Nephron (organoid): Measurements from ENCODE around the gene ALG2.

Experiments used
- H3K27ac Mint-ChIP-seq, 3 experiments: 2 replicates each; pipeline ENCODE4 v1.8.0; 2020; ENCODE audit warnings: mixed read lengths in 3 of 3, mild to moderate bottlenecking in 2 of 3, moderate library complexity in 1 of 3
- H3K27me3 Mint-ChIP-seq: 2 replicates; pipeline ENCODE4 v1.8.0; 2021; ENCODE audit warnings: low read depth, mild to moderate bottlenecking, moderate library complexity, mixed read lengths
- H3K36me3 Mint-ChIP-seq: 2 replicates; pipeline ENCODE4 v1.8.0; 2020; ENCODE audit warnings: low read depth, mixed read lengths
- H3K4me1 Mint-ChIP-seq: 2 replicates; pipeline ENCODE4 v1.8.0; 2020; ENCODE audit warnings: mixed read lengths
- H3K4me3 Mint-ChIP-seq, 3 experiments: 2 replicates each; pipeline ENCODE4 v1.8.0; 2020; ENCODE audit warnings: mild to moderate bottlenecking in 3 of 3, mixed read lengths in 3 of 3, moderate library complexity in 2 of 3
- H3K9me3 Mint-ChIP-seq: 2 replicates; pipeline ENCODE4 v1.8.0; 2020; ENCODE audit warnings: mixed read lengths
- CTCF ChIP-seq, 3 experiments: fragments of 200-600 bp; sonication (generic); IDR thresholded peaks; one replicate each; pipeline ENCODE4 v1.5.0; 2021; ENCODE audit warnings: antibody characterized with exemption in 3 of 3; ENCODE audit not compliant: unreplicated experiment in 3 of 3

The ALG2 gene

GRCh38 chr9:99193466-99193821, 28.3 kb downstream of the ALG2 start:
- Mint-ChIP-seq H3K27me3 (peaks cover 3% of the 10 kb centered on the region), H3K36me3 (no peaks in the 10 kb centered on the region), H3K27ac (no peak overlapping the region), H3K4me3 (no peak overlapping the region), H3K9me3 (peaks cover 3% of the 10 kb centered on the region), H3K4me1 (peaks cover 6% of the 10 kb centered on the region)
- no peak for TF ChIP-seq CTCF (IDR thresholded peaks at IDR 0.05; ENCODE audit: unreplicated experiment in 3 of 3)

- Mint-ChIP-seq H3K9me3 (peaks cover 3% of the 10 kb centered on the region), H3K36me3 (no peaks in the 10 kb centered on the region), H3K27me3 (peaks cover 3% of the 10 kb centered on the region), H3K4me1 (peaks cover 6% of the 10 kb centered on the region), H3K4me3 (no peak overlapping the region), H3K27ac (no peak overlapping the region)
- TF ChIP-seq CTCF (IDR thresholded peaks at IDR 0.05; ENCODE audit: unreplicated experiment in 3 of 3) = no peak
These were observed 28.8 kb downstream of the ALG2 start for GRCh38 chr9:99192786-99193465.

- Mint-ChIP-seq H3K4me3 (no peak overlapping the region), H3K4me1 (peaks cover 6% of the 10 kb centered on the region), H3K27me3 (peaks cover 3% of the 10 kb centered on the region), H3K36me3 (no peaks in the 10 kb centered on the region), H3K9me3 (no peaks in the 10 kb centered on the region), H3K27ac (peak overlapping the region; percentile 18 to 88 (median 83))
- no peak for TF ChIP-seq CTCF (IDR thresholded peaks at IDR 0.05; ENCODE audit: unreplicated experiment in 3 of 3)
These were observed 31.0 kb downstream of the ALG2 start for GRCh38 chr9:99190597-99191283.

- Mint-ChIP-seq H3K4me3 (no peak overlapping the region), H3K36me3 (no peaks in the 10 kb centered on the region), H3K9me3 (no peaks in the 10 kb centered on the region), H3K27ac (peak overlapping the region; percentile 18 to 88 (median 83)), H3K4me1 (peaks cover 6% of the 10 kb centered on the region), H3K27me3 (peaks cover 3% of the 10 kb centered on the region)
- no peak for TF ChIP-seq CTCF (IDR thresholded peaks at IDR 0.05; ENCODE audit: unreplicated experiment in 3 of 3)
These were observed 31.7 kb downstream of the ALG2 start for GRCh38 chr9:99189887-99190596.

GRCh38 chr9:99189186-99189585, 32.6 kb downstream of the ALG2 start:
- no peak for TF ChIP-seq CTCF (IDR thresholded peaks at IDR 0.05; ENCODE audit: unreplicated experiment in 3 of 3)
- Mint-ChIP-seq H3K36me3 (no peaks in the 10 kb centered on the region), H3K27me3 (peaks cover 3% of the 10 kb centered on the region), H3K4me1 (peaks cover 14% of the 10 kb centered on the region), H3K4me3 (no peak overlapping the region), H3K9me3 (no peaks in the 10 kb centered on the region), H3K27ac (peak overlapping the region; percentile 18 to 88 (median 83))
